DMS53 treated with DMSO at 0.1 percent for 48 hours (cell line): ENCODE measurements around the gene LRIG3.
"Not testable (repeated sequence)": the region's sequence is repeated elsewhere in the genome, so short reads cannot be mapped to it uniquely, and the experiment has no call there.

Experiments used
- DNase-seq: peaks from one replicate; lab custom pipeline; 2025; ENCODE audit not compliant: unreplicated experiment; lab: John Stamatoyannopoulos, UW

Gene LRIG3

DNA sequence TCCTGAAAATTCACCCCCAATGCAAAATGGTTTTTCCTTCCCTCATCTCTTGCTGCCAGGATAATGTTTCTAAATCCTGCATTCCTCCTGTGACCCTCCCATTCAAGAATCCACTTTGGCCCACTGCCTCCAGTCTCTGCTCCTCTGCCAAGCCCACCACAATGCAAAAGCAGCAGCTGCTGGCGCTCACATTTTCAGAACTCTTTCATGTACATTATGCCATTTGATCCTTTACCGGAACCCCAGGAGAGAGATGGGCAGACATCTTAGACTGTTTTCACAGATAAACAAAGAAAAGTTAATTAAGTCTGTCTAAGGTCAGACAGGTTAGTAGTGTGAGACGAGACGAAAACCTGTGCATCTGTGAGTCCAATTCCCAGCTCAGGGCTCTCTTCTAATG is 12.9 kb downstream of the LRIG3 start:
- DNase-seq = no peak

GRCh38 chr12:58906917-58907316 is 13.4 kb downstream of the LRIG3 start:
- DNase-seq = no peak

- no peak for DNase-seq
These were observed 14.9 kb downstream of the LRIG3 start for GRCh38 chr12:58905422-58905821.

- not testable (repeated sequence) for DNase-seq
These were observed 17.6 kb downstream of the LRIG3 start for GRCh38 chr12:58902726-58903125.

GRCh38 chr12:58901664-58902063 is 18.6 kb downstream of the LRIG3 start:
- DNase-seq = no peak

DNA sequence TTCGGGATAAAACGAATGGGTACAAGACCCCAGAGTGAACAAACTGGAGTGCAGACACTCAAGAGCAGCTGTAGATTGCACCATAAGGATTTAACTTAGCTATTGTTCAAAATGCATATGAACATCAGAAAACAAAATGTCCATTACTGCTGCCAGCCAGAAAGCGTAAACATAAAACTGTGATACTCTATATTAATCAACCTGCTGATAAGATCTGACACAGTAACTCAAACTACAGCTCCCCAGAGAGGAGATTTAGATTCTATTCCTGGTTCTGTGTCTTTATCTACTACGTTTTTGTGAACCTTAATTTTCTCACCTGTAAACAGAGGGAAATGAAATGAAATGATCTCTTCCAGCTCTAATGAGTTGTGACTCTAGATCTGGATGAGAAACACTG is 22.3 kb downstream of the LRIG3 start:
- no peak for DNase-seq

DNA sequence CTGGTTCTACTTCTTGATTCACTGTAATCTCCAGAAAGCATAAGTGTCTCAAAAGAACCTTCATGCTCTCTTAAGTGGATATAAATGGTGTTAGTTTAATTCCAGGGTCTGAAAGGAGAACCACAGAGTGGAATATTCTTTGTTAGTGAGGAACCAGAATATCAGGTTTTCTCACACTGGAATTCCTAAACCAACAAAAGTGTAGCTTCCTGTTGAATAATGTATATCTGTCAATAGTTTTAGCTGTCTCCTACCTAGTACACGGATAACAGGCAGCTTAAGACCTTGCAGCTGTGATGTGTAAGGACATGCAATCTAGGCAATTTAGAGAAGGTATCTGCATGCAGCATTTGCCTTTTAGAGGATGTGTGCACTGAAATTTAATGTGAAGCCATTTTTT is 24.0 kb downstream of the LRIG3 start:
- peak; percentile 93 for DNase-seq

DNA sequence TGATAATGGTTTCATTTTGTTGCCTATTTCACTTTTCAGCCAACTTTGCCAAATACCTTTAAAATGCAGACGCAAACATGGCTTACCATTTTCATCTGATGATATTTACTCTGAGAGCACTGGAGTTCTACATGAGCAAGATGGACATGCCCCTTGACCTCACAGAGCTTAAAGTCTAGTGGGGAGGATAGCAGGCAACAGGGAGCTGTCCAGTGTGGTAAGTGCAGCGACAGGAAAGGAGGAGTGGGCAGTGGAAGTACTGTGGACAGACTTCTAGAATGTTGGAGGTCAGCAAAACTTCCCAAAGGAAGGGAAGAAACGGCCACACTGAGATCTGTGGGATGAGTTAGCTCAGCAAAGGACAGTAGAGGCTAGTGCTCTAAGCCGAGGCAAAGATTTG is 25.3 kb downstream of the LRIG3 start:
- no peak for DNase-seq

DNA sequence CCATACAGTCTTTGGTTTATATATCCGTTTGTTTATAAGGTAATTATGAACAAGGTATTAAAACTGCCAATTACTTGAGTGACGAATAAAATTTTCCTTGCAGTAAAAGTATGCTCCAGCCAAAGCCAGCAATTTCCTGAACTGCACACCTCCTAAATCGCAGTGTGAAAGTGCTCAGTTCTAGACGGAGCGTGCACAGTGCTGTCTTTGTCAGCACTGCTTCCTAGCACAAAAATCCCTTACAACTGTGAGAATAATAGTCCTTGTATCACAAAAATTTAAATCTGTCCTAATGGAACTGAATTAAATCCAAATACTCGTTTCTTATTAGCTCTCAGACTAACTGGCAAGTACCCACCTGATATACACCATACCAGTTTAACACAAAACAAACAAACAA is 26.3 kb downstream of the LRIG3 start:
- DNase-seq = no peak

GRCh38 chr12:58893495-58893894 is 26.8 kb downstream of the LRIG3 start:
- DNase-seq = no peak

GRCh38 chr12:58889557-58889956 is 30.7 kb downstream of the LRIG3 start:
- no peak for DNase-seq

- DNase-seq = peak; percentile 61
These were observed 32.0 kb downstream of the LRIG3 start for GRCh38 chr12:58888131-58888783.

DNA sequence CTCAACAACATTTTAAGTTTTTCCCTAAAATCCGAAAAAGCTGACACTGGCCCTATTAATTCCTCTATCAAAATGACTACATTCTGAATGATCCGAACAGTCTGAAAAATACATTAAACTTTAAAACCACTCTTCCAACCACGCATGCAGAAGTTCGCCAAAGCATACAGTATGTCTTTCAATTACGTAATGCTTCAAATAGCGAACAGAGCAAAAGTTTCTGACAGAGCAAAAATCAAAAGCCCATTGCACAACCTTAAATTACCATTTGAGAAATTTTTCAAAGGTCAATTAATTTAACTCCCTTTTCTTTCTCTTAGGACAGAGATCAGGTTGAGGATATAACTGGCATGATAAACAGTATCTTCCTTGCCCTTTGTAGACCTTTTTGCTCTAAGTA is 33.2 kb downstream of the LRIG3 start:
- no peak for DNase-seq

- DNase-seq = no peak
These were observed 33.8 kb downstream of the LRIG3 start for GRCh38 chr12:58886474-58886873.

DNA sequence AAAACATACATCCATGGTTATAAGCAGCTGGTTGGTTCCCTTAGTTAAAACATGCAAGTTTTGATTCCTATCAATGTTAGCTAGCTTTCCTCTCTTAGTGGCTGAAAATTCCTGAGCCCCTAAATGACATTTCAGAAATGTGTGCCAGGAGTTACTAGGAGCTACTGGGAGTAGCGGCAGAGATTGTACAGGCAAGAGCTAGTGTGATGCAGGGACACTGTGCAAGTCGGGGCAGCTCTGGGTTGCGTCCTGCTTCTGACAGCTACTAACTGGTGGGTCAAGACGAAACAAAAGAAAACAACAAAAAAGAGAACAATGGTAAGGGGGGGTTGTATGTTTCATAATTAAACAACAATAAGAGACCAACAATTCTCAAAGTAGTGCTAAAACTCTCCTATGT is 35.4 kb downstream of the LRIG3 start:
- no peak for DNase-seq

GRCh38 chr12:58883576-58884334 is 36.5 kb downstream of the LRIG3 start:
- DNase-seq = no peak

GRCh38 chr12:58882826-58883225 is 37.5 kb downstream of the LRIG3 start:
- DNase-seq = no peak

DNA sequence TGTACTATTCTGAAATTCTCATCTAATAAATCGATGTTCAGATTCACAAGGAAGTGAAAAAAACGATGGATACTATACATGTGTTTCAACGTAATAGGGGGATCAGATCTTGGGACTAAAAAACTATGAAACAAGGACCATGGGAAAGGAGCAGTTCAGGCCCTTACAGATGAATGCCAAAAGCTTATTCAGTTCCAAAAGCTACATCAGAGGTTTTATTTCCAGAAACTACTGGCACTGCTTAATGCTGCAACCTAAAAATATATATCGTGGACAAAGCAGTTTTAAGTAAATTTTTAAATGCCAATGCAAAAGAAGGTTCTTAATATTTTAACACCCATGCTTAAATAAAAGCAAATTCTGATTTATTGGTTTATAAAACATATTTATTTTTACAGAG is 38.5 kb downstream of the LRIG3 start:
- DNase-seq = no peak

DNA sequence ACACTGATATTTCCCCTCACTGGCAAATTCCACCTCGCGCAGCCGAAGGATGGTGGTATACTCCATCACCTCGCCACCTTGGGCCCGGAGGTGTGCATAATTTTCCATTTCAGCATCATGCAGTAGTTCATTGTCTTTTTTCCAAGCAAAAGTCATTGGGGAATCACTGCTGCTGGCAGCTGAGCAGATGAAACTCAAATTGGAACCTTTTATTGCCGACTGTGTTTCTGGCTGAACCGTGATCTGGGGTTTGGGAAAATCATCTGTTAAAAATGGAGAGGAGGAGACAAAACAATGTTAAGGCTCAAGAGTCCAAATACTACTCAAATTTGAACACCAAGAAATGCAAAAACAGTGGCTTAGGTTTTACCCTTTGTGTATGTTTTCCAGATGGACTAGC is 39.7 kb downstream of the LRIG3 start:
- no peak for DNase-seq

DNA sequence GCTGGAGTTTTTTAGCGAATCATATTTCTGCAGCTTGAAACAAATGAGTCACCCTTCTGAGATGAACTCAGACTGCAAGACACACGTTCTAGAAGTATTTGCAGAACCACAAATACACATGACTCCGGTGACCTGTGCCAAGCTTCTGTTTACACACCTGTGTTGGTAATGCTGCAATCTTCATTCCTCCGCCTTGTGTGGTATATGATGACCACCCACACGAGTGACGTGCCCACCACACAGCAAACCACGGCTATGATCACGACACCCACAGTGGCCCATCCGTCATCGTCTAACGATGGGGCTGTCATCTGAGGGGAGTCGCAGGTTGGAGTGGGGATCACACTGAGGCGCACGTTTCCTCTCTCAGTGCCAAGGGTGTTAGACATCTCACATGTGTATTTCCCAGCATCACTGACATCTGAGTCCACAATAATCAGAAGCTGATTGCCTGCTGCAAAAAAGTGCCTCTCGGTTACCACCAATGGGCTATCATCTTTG is 43.0 kb downstream of the LRIG3 start:
- peak; percentile 97 for DNase-seq

DNA sequence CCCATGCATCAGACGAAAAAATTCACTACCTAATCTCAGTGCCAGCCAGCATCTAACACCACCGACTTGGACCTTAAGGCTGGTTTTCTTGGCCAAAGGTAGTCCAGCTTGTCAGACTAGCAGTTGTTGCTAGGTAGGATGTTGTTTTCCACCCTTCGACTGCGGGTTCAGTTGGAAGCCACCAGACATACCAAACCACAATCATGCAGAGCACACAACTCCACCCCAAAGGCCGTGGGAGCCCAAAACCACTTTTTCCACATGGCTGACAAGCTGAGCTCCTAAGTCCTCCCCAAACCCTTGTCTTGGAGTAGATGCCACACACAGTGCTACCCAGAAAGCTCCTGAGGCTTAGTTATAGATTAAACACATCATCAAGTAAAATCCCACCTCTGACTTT is 46.8 kb downstream of the LRIG3 start:
- no peak for DNase-seq

DNA sequence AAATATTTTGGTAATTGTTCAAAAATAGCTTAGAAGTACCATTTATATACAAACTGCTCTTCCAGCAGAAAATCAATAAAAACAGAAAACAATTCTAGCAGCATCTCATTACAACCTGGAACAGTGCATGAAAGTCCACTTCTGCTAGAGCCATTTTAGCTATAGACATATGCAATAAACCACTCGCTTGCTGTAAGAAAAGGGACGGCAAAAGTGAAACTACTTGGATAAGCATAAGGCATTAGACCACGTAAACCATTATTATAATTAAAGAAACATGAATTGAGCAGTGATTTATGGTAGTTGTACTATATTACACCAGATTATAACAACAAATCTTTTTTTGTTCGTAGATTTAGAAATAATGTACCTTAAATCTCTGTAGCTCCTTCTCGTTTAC is 48.7 kb downstream of the LRIG3 start:
- no peak for DNase-seq

DNA sequence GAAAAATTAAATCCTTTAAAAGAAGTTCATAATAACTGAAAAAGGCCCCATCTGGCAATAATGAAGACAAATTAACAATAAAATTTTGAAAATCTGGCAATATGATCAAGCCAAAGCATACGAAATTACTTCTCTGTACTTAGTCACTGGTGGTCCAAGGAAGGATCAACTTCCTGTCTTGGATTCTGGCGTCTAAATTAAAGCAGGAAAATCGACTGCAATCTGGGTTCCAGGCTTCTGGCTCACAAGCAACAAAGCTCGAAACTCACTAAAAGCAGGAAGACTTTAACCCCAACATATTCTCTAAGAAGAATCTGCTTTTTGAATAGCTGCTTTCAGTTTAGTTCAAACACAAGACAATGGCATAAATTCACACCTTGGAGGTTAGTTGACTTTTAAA is 49.7 kb downstream of the LRIG3 start:
- no peak for DNase-seq
